Astrocyte of the cerebellum (primary cell): Measurements from ENCODE around the gene MYO10.

Experiments
- DNase-seq: peaks from one replicate; pipeline ENCODE4 v3.0.0-alpha.2; 2011; ENCODE audit warnings: low read depth
- H3K4me3 ChIP-seq: 2 replicates; pipeline ENCODE4 v1.5.1; 2011; ENCODE audit warnings: mild to moderate bottlenecking, low read depth, low read length, moderate library complexity
- CTCF ChIP-seq: IDR thresholded peaks from 2 replicates; pipeline ENCODE4 v1.5.1; 2012; ENCODE audit warnings: low read length, low read depth, moderate library complexity, mild to moderate bottlenecking; ENCODE audit errors: missing control alignments
- in situ Hi-C: cut with HindIII; loops from 2 replicates; pipeline ENCODE4 v1.10.0; 2017; ENCODE audit warnings: low sequenced_read_pairs

MYO10 gene

GRCh38 chr5:16616536-16617273 lies 319.4 kb downstream of the MYO10 start, which contains the start of gene RETREG1:
TSS of gene RETREG1 (minus strand) at chr5:16616997. CDS start at chr5:16616971, 26 bp downstream.
- DNase-seq, result no peak
- TF ChIP-seq CTCF, result no peak
- H3K4me3 ChIP-seq, result peak within 1 kb of the TSS; percentile 52
- in situ Hi-C loops, result no loop called here

GRCh38 chr5:16615741-16616535 lies 320.1 kb downstream of the MYO10 start:
- in situ Hi-C loops, result no loop called here
- peak overlapping the region; percentile 52 for H3K4me3 ChIP-seq
- no peak for TF ChIP-seq CTCF
- DNase-seq, result no peak

GRCh38 chr5:16612007-16612406 lies 324.1 kb downstream of the MYO10 start:
- no peak for TF ChIP-seq CTCF
- no peak for DNase-seq
- no peak overlapping the region for H3K4me3 ChIP-seq
- in situ Hi-C loops, result no loop called here
